ENCODE results near the gene HS3ST6.
"Not testable (repeated sequence)": the region's sequence is repeated elsewhere in the genome, so short reads cannot be mapped to it uniquely, and the experiment has no call there.

HS3ST6 gene

GRCh38 chr16:1907226-1907860, 10.9 kb downstream of the HS3ST6 start:
- no peak for DNase-seq (ENCODE audit: low spot score)

GRCh38 chr16:1906846-1907165, 11.4 kb downstream of the HS3ST6 start:
- no peak for DNase-seq (ENCODE audit: low spot score)

GRCh38 chr16:1906055-1906845, 12.0 kb downstream of the HS3ST6 start:
- no peak for DNase-seq (ENCODE audit: low spot score)

GRCh38 chr16:1903845-1904840, 14.1 kb downstream of the HS3ST6 start:
- peak; percentile 16 for DNase-seq (ENCODE audit: low spot score)

GRCh38 chr16:1903220-1903574, 15.0 kb downstream of the HS3ST6 start:
- DNase-seq (ENCODE audit: low spot score) = peak; percentile 8

GRCh38 chr16:1902547-1903219, 15.5 kb downstream of the HS3ST6 start:
- peak; percentile 13 for DNase-seq (ENCODE audit: low spot score)

GRCh38 chr16:1900452-1900774, 17.8 kb downstream of the HS3ST6 start:
- DNase-seq (ENCODE audit: low spot score) = peak; percentile 12

GRCh38 chr16:1899641-1900451, 18.4 kb downstream of the HS3ST6 start:
- DNase-seq (ENCODE audit: low spot score) = peak; percentile 23

- not testable (repeated sequence) for DNase-seq (ENCODE audit: low spot score)
These were observed 20.5 kb downstream of the HS3ST6 start for GRCh38 chr16:1897692-1898091.

GRCh38 chr16:1895949-1896675, 22.1 kb downstream of the HS3ST6 start:
- DNase-seq (ENCODE audit: low spot score) = peak; percentile 17

- no peak for DNase-seq (ENCODE audit: low spot score)
These were observed 23.1 kb downstream of the HS3ST6 start for GRCh38 chr16:1895068-1895467.

GRCh38 chr16:1890708-1891050, 27.5 kb downstream of the HS3ST6 start:
- DNase-seq (ENCODE audit: low spot score) = no peak

GRCh38 chr16:1890024-1890707, 28.0 kb downstream of the HS3ST6 start:
- no peak for DNase-seq (ENCODE audit: low spot score)

- no peak for DNase-seq (ENCODE audit: low spot score)
These were observed 30.4 kb downstream of the HS3ST6 start for GRCh38 chr16:1887711-1888354.

GRCh38 chr16:1884889-1885288, 33.3 kb downstream of the HS3ST6 start:
- DNase-seq (ENCODE audit: low spot score) = no peak

- no peak for DNase-seq (ENCODE audit: low spot score)
These were observed 34.0 kb downstream of the HS3ST6 start for GRCh38 chr16:1884155-1884760.

- DNase-seq (ENCODE audit: low spot score) = not testable (repeated sequence)
These were observed 37.0 kb downstream of the HS3ST6 start for GRCh38 chr16:1881172-1881571.

- no peak for DNase-seq (ENCODE audit: low spot score)
These were observed 38.7 kb downstream of the HS3ST6 start for GRCh38 chr16:1879477-1879876.

- no peak for DNase-seq (ENCODE audit: low spot score)
These were observed 40.0 kb downstream of the HS3ST6 start for GRCh38 chr16:1878256-1878655.
